ENCODE measurements around the gene PSMB11.

PSMB11 gene

GRCh38 chr14:23052182-23052623, 10.2 kb downstream of the PSMB11 start:
- no peaks in the 10 kb centered on the region for H3K27me3 ChIP-seq (ENCODE audit: insufficient read depth, low read length, poor library complexity, severe bottlenecking)
- no peak overlapping the region for H3K9ac ChIP-seq (ENCODE audit: low read depth, low read length, poor library complexity, severe bottlenecking)
- no peaks in the 10 kb centered on the region for H3K36me3 ChIP-seq (ENCODE audit: insufficient read depth, low read length)

GRCh38 chr14:23052671-23053070, 10.7 kb downstream of the PSMB11 start:
- Histone ChIP-seq H3K9ac (ENCODE audit: low read depth, low read length, poor library complexity, severe bottlenecking) (no peak overlapping the region), H3K27me3 (ENCODE audit: insufficient read depth, low read length, poor library complexity, severe bottlenecking) (no peaks in the 10 kb centered on the region), H3K4me3 (ENCODE audit: low read length, poor library complexity, severe bottlenecking) (no peak overlapping the region), H4K20me1 (ENCODE audit: insufficient read depth, low read length, poor library complexity, severe bottlenecking) (no peaks in the 10 kb centered on the region), H3K9me2 (replicated peaks; ENCODE audit: low read depth, low read length) (no peaks in the 10 kb centered on the region), H3K36me3 (ENCODE audit: insufficient read depth, low read length) (no peaks in the 10 kb centered on the region), H3K4me1 (ENCODE audit: insufficient read depth, low read length, poor library complexity, severe bottlenecking) (peaks cover 10% of the 10 kb centered on the region), H3K79me2 (ENCODE audit: insufficient read depth, low read length) (no peaks in the 10 kb centered on the region), H3F3A (ENCODE audit: low read depth) (no peaks in the 10 kb centered on the region), H3K9me3 (ENCODE audit: insufficient read depth, low read depth, low read length) (no peaks in the 10 kb centered on the region), H2AFZ (ENCODE audit: low read length) (no peak overlapping the region), H3K4me2 (ENCODE audit: low read depth, low read length, poor library complexity, severe bottlenecking) (no peak overlapping the region)
- TF ChIP-seq EZH2phosphoT487 (IDR thresholded peaks at IDR 0.05; ENCODE audit: borderline replicate concordance), result no peak
- no peak for TF ChIP-seq CTCF (conservative IDR thresholded peaks at IDR 0.05; ENCODE audit: low read length)

More at GRCh38 chr14:23052182-23052623, 10.2 kb downstream of the PSMB11 start:
- peaks cover 10% of the 10 kb centered on the region for H3K4me1 ChIP-seq (ENCODE audit: insufficient read depth, low read length, poor library complexity, severe bottlenecking)
- no peak overlapping the region for H3K4me3 ChIP-seq (ENCODE audit: low read length, poor library complexity, severe bottlenecking)
- no peak overlapping the region for H2AFZ ChIP-seq (ENCODE audit: low read length)
- TF ChIP-seq CTCF (conservative IDR thresholded peaks at IDR 0.05; ENCODE audit: low read length) (peak; percentile 30), EZH2phosphoT487 (IDR thresholded peaks at IDR 0.05; ENCODE audit: borderline replicate concordance) (no peak)
- H3F3A ChIP-seq (ENCODE audit: low read depth), result no peaks in the 10 kb centered on the region
- H3K4me2 ChIP-seq (ENCODE audit: low read depth, low read length, poor library complexity, severe bottlenecking), result no peak overlapping the region
- no peaks in the 10 kb centered on the region for H3K9me3 ChIP-seq (ENCODE audit: insufficient read depth, low read depth, low read length)
- no peaks in the 10 kb centered on the region for H3K9me2 ChIP-seq (replicated peaks; ENCODE audit: low read depth, low read length)
- no peaks in the 10 kb centered on the region for H4K20me1 ChIP-seq (ENCODE audit: insufficient read depth, low read length, poor library complexity, severe bottlenecking)
- no peaks in the 10 kb centered on the region for H3K79me2 ChIP-seq (ENCODE audit: insufficient read depth, low read length)

- Histone ChIP-seq H3K4me1 (ENCODE audit: insufficient read depth, low read length, poor library complexity, severe bottlenecking) (peaks cover 13% of the 10 kb centered on the region), H3K9me3 (ENCODE audit: insufficient read depth, low read depth, low read length) (no peaks in the 10 kb centered on the region), H3F3A (ENCODE audit: low read depth) (no peaks in the 10 kb centered on the region), H2AFZ (ENCODE audit: low read length) (no peak overlapping the region), H3K79me2 (ENCODE audit: insufficient read depth, low read length) (no peaks in the 10 kb centered on the region), H3K36me3 (ENCODE audit: insufficient read depth, low read length) (no peaks in the 10 kb centered on the region), H3K4me2 (ENCODE audit: low read depth, low read length, poor library complexity, severe bottlenecking) (no peak overlapping the region), H3K4me3 (ENCODE audit: low read length, poor library complexity, severe bottlenecking) (no peak overlapping the region), H3K9me2 (replicated peaks; ENCODE audit: low read depth, low read length) (no peaks in the 10 kb centered on the region), H3K9ac (ENCODE audit: low read depth, low read length, poor library complexity, severe bottlenecking) (no peak overlapping the region), H3K27me3 (ENCODE audit: insufficient read depth, low read length, poor library complexity, severe bottlenecking) (no peaks in the 10 kb centered on the region), H4K20me1 (ENCODE audit: insufficient read depth, low read length, poor library complexity, severe bottlenecking) (no peaks in the 10 kb centered on the region)
- TF ChIP-seq CTCF (conservative IDR thresholded peaks at IDR 0.05; ENCODE audit: low read length), result no peak
- no peak for TF ChIP-seq EZH2phosphoT487 (IDR thresholded peaks at IDR 0.05; ENCODE audit: borderline replicate concordance)
Observed at GRCh38 chr14:23053426-23053825, 11.4 kb downstream of the PSMB11 start.
